HG03571 (cell line): Measurements from ENCODE around the gene GNB5.
A peak's percentile ranks its signal among the peaks of the same experiment; 100 is the strongest.
"Not testable (repeated sequence)": the region's sequence is repeated elsewhere in the genome, so short reads cannot be mapped to it uniquely, and the experiment has no call there.

Experiments
- ATAC-seq: cut with Tn5 transposase; IDR thresholded peaks from one replicate; pipeline ENCODE4 v1.9.1; 2021; ENCODE audit not compliant: unreplicated experiment

The GNB5 gene

DNA sequence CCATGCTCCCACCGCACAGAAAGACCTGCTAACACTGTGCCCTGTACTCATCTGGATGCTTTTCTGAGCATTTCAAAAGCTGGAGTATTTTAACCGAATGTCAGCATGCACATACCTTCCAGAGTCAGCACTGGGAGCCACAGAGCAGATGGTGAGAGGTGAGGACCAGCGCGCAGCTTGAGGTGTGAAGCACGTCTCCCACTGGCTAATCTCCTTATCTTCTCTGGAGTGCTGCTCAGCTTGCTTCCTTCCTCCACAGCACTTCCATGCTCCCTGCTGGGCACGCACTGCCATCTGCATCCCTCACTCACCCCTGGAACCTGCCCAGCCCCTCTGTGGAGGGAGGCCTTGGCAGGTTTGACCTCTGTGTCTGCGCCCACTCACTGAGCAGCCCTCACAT, at the start of gene GNB5:
Gene GNB5, minus strand, starts transcription at position 186 of the 400 bp plus-strand sequence. CDS start 6,716 bp downstream, outside the sequence.
- ATAC-seq, result no peak

DNA sequence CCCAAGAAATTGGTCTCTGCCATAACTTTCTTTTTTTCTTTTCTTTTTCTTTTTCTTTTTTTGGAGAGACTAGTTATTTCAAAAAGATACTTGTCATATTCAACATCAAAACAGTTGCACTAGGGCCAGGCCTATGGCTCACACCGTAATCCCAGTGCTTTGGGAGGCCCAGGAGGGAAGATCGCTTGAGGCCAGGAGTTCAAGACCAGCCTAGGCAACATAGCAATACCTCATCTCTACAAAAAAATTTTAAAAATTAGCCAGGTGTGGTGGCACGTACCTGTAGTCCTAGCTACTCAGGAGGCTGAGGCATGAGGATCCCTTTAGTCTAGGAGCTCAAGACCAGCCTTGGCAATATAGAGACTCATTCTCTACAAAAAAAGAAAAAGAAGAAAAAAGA, 49.0 kb upstream of the GNB5 start:
- no peak for ATAC-seq

DNA sequence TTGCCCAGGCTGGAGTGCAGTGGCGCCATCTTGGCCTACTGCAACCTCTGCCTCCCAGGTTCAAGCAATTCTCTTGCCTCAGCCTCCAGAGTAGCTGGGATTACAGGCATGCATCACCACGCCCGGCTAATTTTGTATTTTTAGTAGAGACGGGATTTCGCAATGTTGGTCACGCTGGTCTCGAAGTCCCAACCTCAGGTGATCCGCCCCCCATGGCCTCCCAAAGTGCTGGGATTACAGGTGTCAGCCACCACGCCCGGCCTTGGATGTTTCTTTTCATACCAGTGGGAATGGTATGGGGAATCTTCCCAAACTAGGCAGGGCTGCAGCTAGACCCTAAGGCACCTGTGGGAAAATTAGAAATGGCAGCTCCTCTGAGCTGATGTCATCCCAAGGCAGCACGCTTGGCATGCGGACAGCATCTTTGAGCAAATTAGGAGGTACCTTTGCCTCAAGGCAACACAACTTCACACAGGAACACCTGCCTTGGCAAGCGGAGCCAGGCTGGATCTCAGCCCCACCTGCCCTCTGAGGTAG, 47.9 kb upstream of the GNB5 start:
- not testable (repeated sequence) for ATAC-seq

DNA sequence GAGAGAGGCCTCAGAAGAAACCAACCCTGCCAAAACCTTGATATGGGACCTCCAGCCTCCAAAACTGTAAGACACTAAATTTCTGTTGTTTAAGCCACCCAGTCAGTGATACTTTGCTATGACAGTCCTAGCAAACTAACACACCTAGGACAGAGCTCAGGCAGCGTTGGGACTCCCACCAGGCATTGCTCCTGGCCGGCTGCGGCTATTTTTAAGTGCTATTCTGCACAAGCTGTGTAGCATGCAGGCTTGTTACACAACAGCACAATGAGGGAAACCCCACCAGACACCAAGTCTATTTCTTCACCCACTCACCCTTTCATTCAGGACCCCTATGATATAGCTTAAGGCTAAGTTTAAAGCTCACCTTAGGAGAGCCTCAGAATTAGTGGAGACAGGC, 47.0 kb upstream of the GNB5 start:
- no peak for ATAC-seq

DNA sequence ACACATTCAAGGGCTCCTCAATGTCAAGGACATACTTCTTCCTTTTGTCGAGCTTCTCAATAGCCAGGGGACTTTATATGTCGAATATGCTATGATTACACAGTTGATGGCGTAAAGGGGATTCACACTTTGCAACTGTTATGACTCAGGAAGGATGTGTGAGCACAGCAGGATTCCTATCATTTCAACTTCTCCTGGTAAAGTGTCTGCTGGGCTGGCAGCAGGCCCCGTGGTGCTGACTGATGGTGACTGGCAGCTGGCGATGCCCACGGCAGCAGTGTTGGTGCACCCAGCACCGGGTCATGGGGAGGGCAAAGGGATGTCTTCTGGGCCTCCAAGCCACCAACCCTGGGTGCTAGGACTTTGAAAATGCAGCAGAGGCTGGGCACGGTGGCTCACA, 44.8 kb upstream of the GNB5 start:
- ATAC-seq, result no peak

DNA sequence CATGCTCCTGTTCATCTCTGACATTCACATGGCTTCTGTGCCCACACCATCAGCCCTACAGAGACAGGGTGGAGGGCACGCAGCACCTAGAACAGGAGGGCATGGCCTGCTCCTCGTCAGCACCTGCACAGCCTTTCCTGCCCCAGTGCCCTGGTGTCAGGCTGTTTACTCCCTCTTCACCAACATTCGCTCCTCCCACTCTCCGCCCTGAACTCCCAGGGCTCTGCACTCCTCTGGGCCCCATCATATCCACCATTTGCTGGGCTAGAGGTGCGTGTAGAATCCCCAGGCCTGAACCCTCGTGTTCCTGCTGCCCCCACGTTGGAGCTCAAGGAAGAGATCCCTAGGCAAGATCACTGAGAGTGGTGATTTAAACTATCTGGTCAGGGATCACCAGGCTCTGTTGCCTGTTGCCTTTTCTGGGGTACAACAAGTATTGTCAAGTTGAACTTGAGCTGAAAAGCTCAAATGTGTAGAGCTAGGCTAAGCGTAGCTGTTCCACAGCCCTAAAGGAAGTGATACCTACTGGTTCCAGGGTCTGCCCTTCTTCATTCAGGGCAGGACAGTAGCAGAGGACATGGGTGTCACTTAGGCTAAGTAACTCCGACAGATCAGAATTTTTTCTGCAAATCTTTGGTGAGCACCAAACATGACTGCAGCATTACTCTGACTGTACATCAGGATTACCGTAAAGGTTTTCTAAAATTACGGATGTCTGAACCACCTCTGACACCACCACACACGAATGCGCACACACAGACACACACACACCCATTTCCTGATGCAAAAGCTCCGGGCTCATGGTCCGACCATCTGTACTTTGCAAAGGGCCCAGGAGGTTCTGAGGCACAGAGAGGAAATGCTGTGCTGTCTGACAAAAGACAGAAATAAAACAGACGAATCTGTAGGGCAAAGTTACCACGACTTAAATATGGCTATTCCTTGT, 43.7 kb upstream of the GNB5 start:
- ATAC-seq, result no peak

DNA sequence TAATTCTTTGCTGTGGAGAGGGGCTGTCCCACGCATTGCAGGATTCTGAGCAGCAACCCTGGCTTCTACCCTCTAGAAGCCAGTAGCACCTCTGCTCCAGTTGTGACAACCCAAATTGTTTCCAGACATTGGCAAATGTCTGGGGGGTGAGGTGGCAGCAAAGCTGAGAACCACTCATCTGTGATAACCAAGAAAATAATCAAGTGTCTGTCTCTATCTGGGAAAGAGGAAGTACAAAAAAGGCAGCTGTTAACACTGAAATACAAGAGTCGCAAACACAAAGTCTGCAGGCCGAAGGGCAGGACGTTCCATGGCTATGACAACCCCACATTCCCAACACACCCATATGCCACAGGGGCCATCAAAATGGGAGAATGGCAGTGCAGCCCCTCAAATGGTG, 42.2 kb upstream of the GNB5 start:
- peak; percentile 28 for ATAC-seq

DNA sequence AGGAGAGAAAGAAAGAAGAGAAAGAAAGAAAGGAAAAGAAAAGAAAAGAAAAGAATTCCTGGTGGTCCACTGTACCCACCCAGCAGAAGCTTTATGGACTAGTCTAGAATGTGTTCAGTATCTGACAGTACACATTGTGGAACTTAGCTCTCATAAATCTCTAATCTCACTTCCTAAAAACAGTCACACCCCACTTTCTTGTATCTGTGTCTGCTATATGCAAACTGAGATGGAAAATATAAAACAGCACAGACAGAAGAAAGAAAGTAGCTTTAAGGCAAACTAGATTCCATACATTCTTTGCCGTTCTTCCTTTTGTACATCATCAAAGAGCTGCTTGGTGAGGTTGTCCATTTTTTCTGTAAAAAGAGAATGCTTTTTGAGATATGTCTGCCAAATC, 41.1 kb upstream of the GNB5 start:
- peak; percentile 71 for ATAC-seq

DNA sequence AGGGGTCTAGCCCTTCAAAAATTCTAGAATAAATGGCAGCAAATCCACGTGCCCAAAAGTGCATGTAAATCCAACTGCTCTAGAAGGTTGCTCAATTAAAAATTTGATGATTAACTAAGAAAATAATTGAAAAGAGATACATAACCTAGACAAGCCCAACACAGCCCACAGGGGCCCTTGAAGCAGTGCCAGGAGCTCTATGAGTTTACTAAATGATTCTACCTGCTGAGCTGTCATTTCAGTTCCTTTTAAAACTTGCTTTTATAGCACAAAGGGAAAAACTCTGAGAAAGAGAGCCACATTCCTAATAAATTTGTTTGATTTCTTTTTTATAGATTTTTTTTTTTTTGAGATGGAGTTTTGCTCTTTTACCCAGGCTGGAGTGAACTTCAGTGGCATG, 38.9 kb upstream of the GNB5 start:
- ATAC-seq, result no peak

DNA sequence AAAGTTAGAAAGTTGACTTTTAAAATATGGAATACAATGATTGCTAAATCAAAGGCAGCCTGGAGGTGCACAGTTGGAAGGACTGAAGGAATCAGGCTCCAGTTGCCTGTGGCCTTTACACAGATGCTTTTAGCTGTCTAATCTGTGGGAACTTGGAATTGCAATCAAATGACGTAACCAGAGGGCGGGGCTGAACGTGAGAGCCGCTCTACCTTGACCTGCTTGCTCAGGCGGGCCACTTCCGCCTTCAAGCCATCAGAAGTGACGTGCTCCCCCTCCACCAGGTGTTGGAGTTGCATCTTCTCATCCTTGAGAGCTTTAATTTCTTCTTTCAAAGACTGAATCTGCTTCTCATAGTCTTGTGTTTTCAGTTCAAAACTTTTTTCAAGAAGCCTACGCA, 37.7 kb upstream of the GNB5 start:
- ATAC-seq, result no peak

DNA sequence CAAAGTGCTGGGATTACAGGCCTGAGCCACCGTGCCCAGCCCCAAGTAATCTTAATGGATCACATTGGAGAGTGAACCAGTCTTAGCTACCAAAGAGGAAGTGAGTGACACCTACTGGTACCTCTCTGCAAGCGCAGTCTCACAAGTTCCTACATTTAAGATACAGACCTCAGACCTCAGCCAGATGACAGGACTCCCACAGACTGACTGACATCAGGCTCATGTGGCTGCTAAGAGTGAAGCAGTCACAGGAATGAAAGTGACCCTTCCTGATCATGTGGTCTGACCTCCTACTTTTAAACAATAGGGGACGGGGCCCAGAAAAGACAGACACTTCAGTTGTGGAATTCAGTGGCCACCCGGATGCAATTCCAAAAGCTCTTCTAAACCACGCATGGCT, 36.3 kb upstream of the GNB5 start:
- ATAC-seq, result peak; percentile 57

DNA sequence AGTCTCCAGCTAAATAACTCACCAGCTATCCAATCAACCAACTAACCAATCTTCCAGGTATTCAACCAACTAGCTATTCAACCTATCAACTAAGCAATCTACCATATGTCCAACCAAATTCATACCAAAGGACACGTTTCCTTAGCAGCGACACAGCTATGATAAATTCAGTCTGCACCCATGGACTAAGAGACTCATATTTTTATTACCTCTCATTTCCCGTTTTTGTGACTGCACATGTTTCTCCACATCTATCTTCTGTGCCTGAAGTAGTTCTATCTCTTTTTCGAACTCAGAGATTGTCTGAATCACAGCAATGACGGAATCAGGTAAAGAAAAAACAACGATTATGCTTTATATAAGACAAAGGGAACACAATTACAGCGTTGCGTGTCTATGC, 34.0 kb upstream of the GNB5 start:
- ATAC-seq, result no peak

DNA sequence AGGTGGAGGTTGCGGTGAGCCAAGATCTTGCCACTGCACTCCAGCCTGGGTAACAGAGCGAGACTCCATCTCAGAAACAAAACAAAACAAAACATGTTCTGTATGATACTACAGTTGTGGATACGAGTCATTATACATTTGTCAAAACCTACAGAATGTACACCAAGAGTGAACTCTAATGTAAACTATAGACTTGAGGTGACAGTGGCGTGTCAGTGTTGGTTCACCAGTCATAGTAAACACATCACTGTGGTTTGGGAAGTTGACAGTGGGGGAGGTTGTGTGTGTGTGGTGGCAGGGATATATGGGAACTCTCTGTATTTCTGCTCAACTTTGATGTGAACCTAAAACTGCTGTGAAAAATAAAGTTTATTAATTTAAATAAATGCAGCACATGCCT, 33.0 kb upstream of the GNB5 start:
- ATAC-seq, result no peak

DNA sequence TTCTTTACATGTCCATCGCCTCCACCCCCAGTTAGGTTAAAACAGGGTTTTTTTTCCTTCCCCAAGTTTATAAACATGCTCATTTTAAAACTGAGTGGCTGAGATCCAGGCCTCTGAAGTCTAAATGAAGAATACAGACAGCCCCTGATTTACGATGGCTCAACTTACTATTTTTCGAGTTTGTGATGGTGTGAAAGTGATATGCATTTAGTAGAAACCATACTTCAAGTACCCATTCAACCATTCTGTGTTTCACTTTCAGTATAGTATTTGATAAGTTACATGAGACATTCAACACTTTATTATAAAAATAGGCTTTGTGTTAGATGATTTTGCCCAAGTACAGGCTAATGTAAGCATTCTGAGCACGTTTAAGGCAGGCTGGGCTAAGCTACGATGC, 30.5 kb upstream of the GNB5 start:
- ATAC-seq, result peak; percentile 48

DNA sequence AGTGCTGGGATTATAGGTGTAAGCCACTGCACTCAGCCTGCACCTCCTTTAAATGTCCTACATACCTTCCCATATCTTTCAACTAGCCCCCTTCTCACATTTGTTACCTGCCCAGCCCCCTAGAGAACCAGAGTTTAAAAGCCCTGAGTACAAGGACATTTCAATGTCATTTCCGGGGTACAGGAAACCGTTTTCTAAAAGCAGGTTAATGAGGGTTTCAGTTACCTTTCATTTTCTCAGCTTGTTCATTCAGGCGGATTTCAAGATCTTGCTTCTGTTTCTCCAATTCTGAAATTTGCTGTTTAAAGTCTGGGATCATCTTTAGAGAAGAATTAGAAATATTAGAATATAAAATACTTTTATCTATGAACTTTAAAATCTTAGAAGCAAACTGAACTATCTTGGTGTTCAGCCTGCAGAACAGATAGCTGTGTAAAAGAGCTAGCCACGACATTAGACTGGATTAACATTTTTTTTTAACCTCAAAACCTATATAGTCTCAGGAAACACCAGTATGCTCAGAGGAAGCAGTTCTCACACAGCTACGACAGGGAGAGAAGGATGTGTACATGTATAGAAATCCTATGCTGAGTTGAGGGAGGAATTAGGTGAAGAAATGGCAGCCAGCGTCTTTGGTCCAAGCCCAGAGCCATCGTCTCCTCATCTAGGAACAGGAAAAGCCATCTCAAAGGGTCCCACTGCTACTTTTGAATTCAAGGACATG, 29.9 kb upstream of the GNB5 start:
- ATAC-seq, result peak; percentile 40

DNA sequence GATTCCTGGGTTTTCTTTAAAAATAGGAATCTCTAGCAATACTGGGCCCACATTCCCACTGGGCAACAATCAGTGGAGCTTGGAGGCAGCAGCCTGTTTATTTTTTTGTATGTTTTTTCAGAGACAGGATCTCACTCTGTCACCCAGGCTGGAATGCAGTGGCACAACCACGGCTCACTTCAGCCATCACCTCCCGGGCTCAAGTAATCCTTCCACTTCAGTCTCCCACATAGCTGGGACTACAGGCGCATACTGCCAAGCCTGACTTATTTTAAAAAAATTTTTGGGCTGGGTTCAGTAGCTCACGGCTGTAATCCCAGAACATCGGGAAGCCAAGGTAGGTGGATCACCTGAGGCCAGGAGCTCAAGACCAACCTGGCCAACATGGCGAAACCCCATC, 29.1 kb upstream of the GNB5 start:
- no peak for ATAC-seq

DNA sequence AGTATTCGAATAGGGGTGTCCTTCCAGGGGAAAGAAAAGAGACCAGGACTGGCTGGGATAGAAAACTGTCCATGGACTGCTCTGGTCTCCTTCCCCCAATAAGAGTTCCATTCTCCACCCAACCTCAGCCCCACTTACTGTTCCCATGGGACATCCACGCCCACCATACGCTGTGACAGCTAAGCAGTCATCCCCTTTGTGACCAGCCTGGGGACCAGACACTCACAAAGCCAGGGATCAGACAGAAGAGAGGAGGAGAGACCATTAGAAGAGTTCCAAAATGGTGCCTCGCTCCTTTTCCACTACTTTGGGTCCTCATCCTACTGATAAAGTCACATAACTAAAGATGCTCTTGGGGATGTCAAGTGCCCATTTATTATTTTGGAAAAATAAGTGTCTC, 27.6 kb upstream of the GNB5 start:
- no peak for ATAC-seq

DNA sequence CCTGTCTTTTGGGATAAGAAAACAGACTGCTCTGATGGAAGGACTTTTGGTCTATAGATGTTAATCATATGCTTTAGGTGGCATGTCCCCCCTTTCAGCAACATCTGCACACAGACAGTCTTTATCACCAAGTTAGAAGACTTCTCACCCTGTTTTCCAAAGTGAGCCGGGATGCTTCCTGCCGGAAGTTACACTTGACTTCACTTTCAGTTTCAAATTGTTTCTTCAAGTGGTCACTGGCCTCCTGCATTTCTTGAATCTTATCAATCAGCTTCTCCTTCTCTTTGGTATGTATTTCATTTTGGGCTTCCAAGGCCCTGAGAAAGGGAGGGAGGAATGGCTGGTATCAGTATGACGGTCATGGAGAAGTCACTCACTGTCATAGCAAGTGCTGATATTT, 27.2 kb upstream of the GNB5 start:
- no peak for ATAC-seq

DNA sequence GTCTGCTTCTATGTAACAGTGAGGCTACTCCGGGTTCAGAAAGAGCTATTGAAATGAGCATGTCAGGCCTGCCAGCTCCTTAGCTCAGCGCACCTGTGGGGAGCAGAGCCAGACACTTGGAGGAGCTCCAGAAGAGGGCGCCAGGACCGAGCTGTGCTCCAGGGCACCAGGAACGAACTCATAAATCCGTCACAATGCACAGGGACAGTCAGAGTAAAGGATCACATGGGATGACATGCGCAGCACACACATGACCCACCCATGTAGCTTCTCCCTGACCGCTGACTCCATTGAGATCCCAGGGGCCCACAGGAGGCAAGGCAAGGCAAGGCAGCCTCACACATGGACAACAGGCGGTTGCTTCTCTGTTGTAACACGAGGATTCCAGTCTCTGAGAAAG, 26.0 kb upstream of the GNB5 start:
- ATAC-seq, result no peak

DNA sequence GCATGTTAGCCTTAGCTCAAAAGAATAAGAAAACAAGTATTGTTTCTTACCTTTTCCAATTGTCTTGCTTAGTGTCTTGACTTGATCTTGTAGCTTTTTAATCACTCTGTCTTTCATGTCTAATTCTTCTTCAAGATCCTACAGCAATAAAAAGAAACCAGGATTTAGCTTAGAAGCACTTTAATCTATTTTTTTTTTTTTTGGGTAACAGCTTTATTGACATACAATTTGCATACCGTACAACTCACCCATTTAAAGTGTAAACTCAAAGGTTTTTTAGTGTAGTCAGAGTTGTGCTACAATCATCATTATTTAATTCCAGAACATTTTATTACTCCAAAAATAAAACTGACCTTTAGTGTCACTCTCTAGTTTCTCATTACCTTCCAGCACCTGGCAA, 23.4 kb upstream of the GNB5 start:
- ATAC-seq, result no peak

DNA sequence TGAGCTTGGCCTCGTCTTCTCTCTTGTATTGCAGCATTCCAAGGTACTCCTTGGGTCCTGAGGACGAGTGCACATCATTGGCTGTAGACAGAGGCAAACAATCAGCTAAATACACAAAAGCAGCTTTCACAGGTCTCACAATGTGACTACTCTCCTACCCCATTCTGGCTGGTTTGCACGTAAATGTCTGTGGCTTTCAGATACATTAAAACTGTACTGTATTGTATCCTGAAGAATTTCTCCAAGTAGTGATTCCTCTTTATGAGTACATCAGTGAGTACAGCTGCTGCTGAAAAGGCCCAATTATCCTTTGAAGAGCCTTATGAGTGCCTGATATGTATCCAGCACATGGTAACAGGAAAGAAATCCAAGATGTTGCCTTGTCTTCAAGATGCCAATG, 22.0 kb upstream of the GNB5 start:
- ATAC-seq, result no peak

DNA sequence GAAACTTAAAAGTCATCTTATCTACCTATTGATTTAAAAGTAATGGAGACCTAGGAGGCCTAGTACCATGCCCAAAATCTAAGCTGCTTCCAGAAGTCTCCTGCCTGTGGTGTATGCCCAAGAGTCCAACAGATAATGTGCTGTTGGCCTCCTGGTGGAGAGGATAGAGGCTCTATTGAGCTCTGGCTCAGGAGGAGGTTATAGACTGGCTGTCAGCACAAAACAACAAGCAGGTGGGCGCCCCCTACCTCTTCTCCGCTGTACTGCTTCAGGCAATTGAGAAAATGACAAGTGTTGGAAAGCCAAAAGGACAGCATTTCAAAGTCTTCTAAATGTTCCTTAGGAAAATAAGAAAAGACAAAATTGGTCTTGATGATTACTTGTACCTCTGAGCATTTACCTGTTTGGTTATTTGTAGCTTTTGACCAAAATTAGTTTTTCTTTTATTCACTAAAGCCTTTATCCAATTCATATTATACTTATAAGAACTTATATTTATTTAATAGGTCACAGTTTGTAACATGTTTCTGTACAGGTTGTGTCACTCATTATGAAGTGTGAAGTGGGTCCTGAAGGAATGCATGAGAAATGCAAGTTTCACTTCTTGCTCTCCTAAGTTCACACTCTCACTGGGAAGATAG, 17.2 kb upstream of the GNB5 start:
- no peak for ATAC-seq
